OCI-LY7 (cell line): Measurements from ENCODE around the gene NAA10.

ENCODE experiments used
- CTCF ChIP-seq: fragments of 200-600 bp; sonication (generic); conservative IDR thresholded peaks from 2 replicates; pipeline ENCODE4 v1.5.1; 2014; ENCODE audit warnings: mild to moderate bottlenecking, antibody characterized with exemption, low read length, moderate library complexity, mixed read lengths
- EZH2phosphoT487 ChIP-seq: fragments of 200-600 bp; sonication (generic); IDR thresholded peaks from 2 replicates; pipeline ENCODE4 v1.6.1; 2018; ENCODE audit warnings: low read depth, borderline replicate concordance, mild to moderate bottlenecking, mixed run types, antibody characterized with exemption, low read length, moderate library complexity, mixed read lengths

GRCh38 chrX:153981771-153982533 is 47.1 kb upstream of the NAA10 start:
- TF ChIP-seq CTCF, result no peak
- no peak for TF ChIP-seq EZH2phosphoT487
